ENCODE results near the gene KCNJ15.

The KCNJ15 gene

GRCh38 chr21:38300141-38300578 is 43.4 kb downstream of the KCNJ15 start:
- DNase-seq, result no peak

GRCh38 chr21:38301321-38302214 is 44.8 kb downstream of the KCNJ15 start:
- DNase-seq, result no peak

- DNase-seq, result no peak
Measured at GRCh38 chr21:38303300-38303699, 46.5 kb downstream of the KCNJ15 start.

GRCh38 chr21:38306433-38307141 is 49.8 kb downstream of the KCNJ15 start:
- DNase-seq, result no peak

GRCh38 chr21:38307771-38308531 is 51.2 kb downstream of the KCNJ15 start:
- DNase-seq, result no peak

- DNase-seq, result no peak
Measured at GRCh38 chr21:38308532-38309119, 51.8 kb downstream of the KCNJ15 start.

- DNase-seq, result no peak
Measured at GRCh38 chr21:38310646-38311485, 54.1 kb downstream of the KCNJ15 start.

GRCh38 chr21:38311765-38312164 is 55.0 kb downstream of the KCNJ15 start:
- no peak for DNase-seq

GRCh38 chr21:38312822-38313221 is 56.0 kb downstream of the KCNJ15 start:
- no peak for DNase-seq

- no peak for DNase-seq
Measured at GRCh38 chr21:38314558-38314957, 57.8 kb downstream of the KCNJ15 start.

GRCh38 chr21:38315122-38315521 is 58.3 kb downstream of the KCNJ15 start:
- DNase-seq, result no peak

- no peak for DNase-seq
Measured at GRCh38 chr21:38319781-38320180, 63.0 kb downstream of the KCNJ15 start.

- DNase-seq, result no peak
Measured at GRCh38 chr21:38321568-38321967, 64.8 kb downstream of the KCNJ15 start.

GRCh38 chr21:38322311-38322950 is 65.6 kb downstream of the KCNJ15 start:
- DNase-seq, result no peak

GRCh38 chr21:38323721-38324531 is 67.1 kb downstream of the KCNJ15 start:
- no peak for DNase-seq

- no peak for DNase-seq
Measured at GRCh38 chr21:38325216-38325615, 68.4 kb downstream of the KCNJ15 start.

GRCh38 chr21:38325731-38326420 is 69.1 kb downstream of the KCNJ15 start:
- DNase-seq, result no peak

GRCh38 chr21:38326429-38326828 is 69.6 kb downstream of the KCNJ15 start:
- DNase-seq, result no peak

GRCh38 chr21:38326899-38327298 is 70.1 kb downstream of the KCNJ15 start:
- no peak for DNase-seq

GRCh38 chr21:38327984-38328383 is 71.2 kb downstream of the KCNJ15 start:
- no peak for DNase-seq

All from bone marrow (tissue), 2 donors.